Gastrocnemius medialis (tissue), 4 donors: Measurements from ENCODE around the gene KCNH3.

Source experiments
- CTCF ChIP-seq, 5 experiments: fragments of 450-650 bp in 3 of 5; fragments of 200-600 bp in 2 of 5; sonication (generic) in 2 of 5; IDR thresholded peaks in 4 of 5; conservative IDR thresholded peaks in 1 of 5; 1 replicate in 4 of 5; 2 replicates in 1 of 5; pipeline ENCODE4 v1.5.1; 2016 to 2019; ENCODE audit warnings: antibody characterized with exemption in 5 of 5, mild to moderate bottlenecking in 3 of 5, moderate library complexity in 3 of 5
- POLR2A ChIP-seq, 2 donors: fragments of 450-650 bp; IDR thresholded peaks; one replicate each; pipeline ENCODE4 v1.6.1; 2017; ENCODE audit warnings: antibody characterized with exemption in 2 of 2, mild to moderate bottlenecking in 2 of 2, moderate library complexity in 2 of 2

DNA sequence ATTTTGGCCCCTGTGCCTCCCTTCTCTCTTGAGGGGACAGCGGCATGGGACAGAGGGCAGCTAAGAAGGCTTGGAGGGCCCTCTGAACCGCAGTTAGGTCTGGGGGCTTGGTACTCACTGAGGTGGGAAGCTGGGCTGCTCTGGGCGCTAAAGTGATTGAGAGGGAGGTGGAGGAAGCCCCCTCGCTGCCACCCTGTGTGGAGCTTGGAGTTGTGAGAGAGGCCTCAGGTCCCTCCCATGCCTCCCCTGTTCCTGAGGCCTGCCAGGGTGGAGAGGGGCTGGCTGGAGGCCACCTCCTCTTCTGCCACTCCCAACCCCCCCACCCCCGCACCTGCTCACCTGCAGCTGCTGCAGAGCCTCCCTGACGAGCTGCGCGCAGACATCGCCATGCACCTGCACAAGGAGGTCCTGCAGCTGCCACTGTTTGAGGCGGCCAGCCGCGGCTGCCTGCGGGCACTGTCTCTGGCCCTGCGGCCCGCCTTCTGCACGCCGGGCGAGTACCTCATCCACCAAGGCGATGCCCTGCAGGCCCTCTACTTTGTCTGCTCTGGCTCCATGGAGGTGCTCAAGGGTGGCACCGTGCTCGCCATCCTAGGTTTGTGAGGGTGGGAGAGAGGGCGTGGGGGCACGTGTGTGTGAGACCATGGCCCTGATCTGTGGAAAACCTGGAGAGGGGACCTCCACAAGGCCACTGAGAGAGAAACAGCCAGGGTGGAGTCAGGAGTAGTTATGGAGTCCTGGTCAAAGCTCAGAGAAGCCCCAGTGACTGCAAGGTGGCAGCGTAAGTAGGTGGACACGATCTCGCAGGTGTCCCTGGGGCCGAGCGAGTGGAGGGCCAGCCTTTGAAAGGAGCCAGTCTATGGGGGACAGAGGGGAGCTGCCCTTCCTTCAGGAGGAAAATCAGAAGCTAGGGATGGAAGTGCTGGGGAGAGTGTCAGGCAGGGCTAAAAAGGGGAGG, 11.2 kb downstream of the KCNH3 start:
- TF ChIP-seq CTCF (IDR thresholded peaks at IDR 0.05 in 4 of 5, conservative IDR thresholded peaks at IDR 0.05 in 1 of 5) (no peak), POLR2A (IDR thresholded peaks at IDR 0.05) (no peak)
